ENCODE measurements around the gene REC8.

- TF ChIP-seq CTCF (conservative IDR thresholded peaks at IDR 0.05) (no peak), EZH2 (IDR thresholded peaks at IDR 0.05; ENCODE audit: low read depth) (no peak)
Observed at GRCh38 chr14:24211311-24211710, 39.4 kb downstream of the REC8 start.
